Measurements from ENCODE around the gene PSME1. TPM values are rescaled to one million over a fixed set of nuclear protein-coding genes. Genes with fewer than 3 reads are reported as not detected.

PSME1 gene
- total RNA-seq, 1 experiment from 2014 or later = 57.9 TPM

GRCh38 chr14:24143511-24143910 lies 7.5 kb downstream of the PSME1 start:
- in situ Hi-C loops (cut with HindIII; ENCODE audit: low sequenced_read_pairs) = no loop called here
- no peak for DNase-seq (ENCODE audit: low spot score)

GRCh38 chr14:24144451-24144850 lies 8.5 kb downstream of the PSME1 start:
- in situ Hi-C loops (cut with HindIII; ENCODE audit: low sequenced_read_pairs) = no loop called here
- no peak for DNase-seq (ENCODE audit: low spot score)

- no peak for DNase-seq (ENCODE audit: low spot score)
- in situ Hi-C loops (cut with HindIII; ENCODE audit: low sequenced_read_pairs) = no loop called here
Measured at GRCh38 chr14:24145219-24145618, 9.2 kb downstream of the PSME1 start.

GRCh38 chr14:24145690-24146452 lies 9.9 kb downstream of the PSME1 start:
- in situ Hi-C loops (cut with HindIII; ENCODE audit: low sequenced_read_pairs) = no loop called here
- DNase-seq (ENCODE audit: low spot score) = no peak

GRCh38 chr14:24146453-24146977 lies 10.5 kb downstream of the PSME1 start, which contains the start of gene PSME2:
Gene PSME2, minus strand, starts transcription at chr14:24146610. Its CDS starts 29 bp downstream, at chr14:24146581.
- peak; percentile 85 for DNase-seq (ENCODE audit: low spot score)
- in situ Hi-C loops (cut with HindIII; ENCODE audit: low sequenced_read_pairs) = no loop called here

GRCh38 chr14:24146978-24147760 lies 11.2 kb downstream of the PSME1 start, which contains the start of gene RNF31:
Gene RNF31, plus strand, starts transcription at chr14:24147498. Its CDS starts 201 bp downstream, at chr14:24147699.
- in situ Hi-C loops (cut with HindIII; ENCODE audit: low sequenced_read_pairs) = no loop called here
- peak; percentile 100 for DNase-seq (ENCODE audit: low spot score)

GRCh38 chr14:24147761-24148428 lies 11.9 kb downstream of the PSME1 start:
- in situ Hi-C loops (cut with HindIII; ENCODE audit: low sequenced_read_pairs) = no loop called here
- no peak for DNase-seq (ENCODE audit: low spot score)

- in situ Hi-C loops (cut with HindIII; ENCODE audit: low sequenced_read_pairs) = no loop called here
- DNase-seq (ENCODE audit: low spot score) = no peak
Measured at GRCh38 chr14:24149302-24149969, 13.4 kb downstream of the PSME1 start.

- DNase-seq (ENCODE audit: low spot score) = no peak
- in situ Hi-C loops (cut with HindIII; ENCODE audit: low sequenced_read_pairs) = no loop called here
Measured at GRCh38 chr14:24150061-24150460, 14.1 kb downstream of the PSME1 start.

- in situ Hi-C loops (cut with HindIII; ENCODE audit: low sequenced_read_pairs) = no loop called here
- no peak for DNase-seq (ENCODE audit: low spot score)
Measured at GRCh38 chr14:24150567-24150966, 14.6 kb downstream of the PSME1 start.

- DNase-seq (ENCODE audit: low spot score) = no peak
- in situ Hi-C loops (cut with HindIII; ENCODE audit: low sequenced_read_pairs) = no loop called here
Measured at GRCh38 chr14:24150993-24151392, 15.0 kb downstream of the PSME1 start.

- no peak for DNase-seq (ENCODE audit: low spot score)
- in situ Hi-C loops (cut with HindIII; ENCODE audit: low sequenced_read_pairs) = no loop called here
Measured at GRCh38 chr14:24151404-24152080, 15.5 kb downstream of the PSME1 start.

GRCh38 chr14:24155100-24155499 lies 19.1 kb downstream of the PSME1 start:
- DNase-seq (ENCODE audit: low spot score) = no peak

GRCh38 chr14:24156840-24157239 lies 20.8 kb downstream of the PSME1 start:
- in situ Hi-C loops (cut with HindIII; ENCODE audit: low sequenced_read_pairs) = no loop called here
- no peak for DNase-seq (ENCODE audit: low spot score)

More at GRCh38 chr14:24155100-24155499, 19.1 kb downstream of the PSME1 start:
- in situ Hi-C loops (cut with HindIII; ENCODE audit: low sequenced_read_pairs) = no loop called here

GRCh38 chr14:24157331-24157730 lies 21.3 kb downstream of the PSME1 start:
- DNase-seq (ENCODE audit: low spot score) = no peak
- in situ Hi-C loops (cut with HindIII; ENCODE audit: low sequenced_read_pairs) = no loop called here

GRCh38 chr14:24159777-24160498 lies 23.9 kb downstream of the PSME1 start:
- in situ Hi-C loops (cut with HindIII; ENCODE audit: low sequenced_read_pairs) = no loop called here
- no peak for DNase-seq (ENCODE audit: low spot score)

- no peak for DNase-seq (ENCODE audit: low spot score)
- in situ Hi-C loops (cut with HindIII; ENCODE audit: low sequenced_read_pairs) = no loop called here
Measured at GRCh38 chr14:24160499-24160849, 24.5 kb downstream of the PSME1 start.

Data from G401 (cell line).